Ishikawa (cell line): ENCODE measurements around the gene COG5.

Experiments used
- CEBPB ChIP-seq: IDR thresholded peaks from 2 replicates; pipeline ENCODE4 v1.6.1; 2012
- CREB1 ChIP-seq: IDR thresholded peaks from 2 replicates; pipeline ENCODE4 v1.6.1; 2012; ENCODE audit warnings: low read depth
- EGR1 ChIP-seq: IDR thresholded peaks from 2 replicates; pipeline ENCODE4 v1.6.1; 2012
- EP300 ChIP-seq: IDR thresholded peaks from 2 replicates; pipeline ENCODE4 v1.6.1; 2012; ENCODE audit warnings: borderline replicate concordance
- NFIC ChIP-seq: IDR thresholded peaks from 2 replicates; pipeline ENCODE4 v1.6.1; 2012
- RAD21 ChIP-seq: IDR thresholded peaks from 2 replicates; pipeline ENCODE4 v1.6.1; 2012; ENCODE audit warnings: low read depth
- TAF1 ChIP-seq: IDR thresholded peaks from 2 replicates; pipeline ENCODE4 v1.6.1; 2012; ENCODE audit warnings: low read depth, mild to moderate bottlenecking
- TCF12 ChIP-seq: IDR thresholded peaks from 2 replicates; pipeline ENCODE4 v1.6.1; 2012; ENCODE audit warnings: low read depth
- TEAD4 ChIP-seq: IDR thresholded peaks from 2 replicates; pipeline ENCODE4 v1.6.1; 2012
- YY1 ChIP-seq: IDR thresholded peaks from 2 replicates; pipeline ENCODE4 v1.6.1; 2012; ENCODE audit warnings: low read depth
- ZBTB7A ChIP-seq: IDR thresholded peaks from 2 replicates; pipeline ENCODE4 v1.6.1; 2012; ENCODE audit warnings: low read depth
- TF ChIP-seq, protein P1 (sequence below): IDR thresholded peaks from 2 replicates; pipeline ENCODE4 v1.6.1; 2012
- TF ChIP-seq, protein P2 (sequence below): IDR thresholded peaks from 2 replicates; pipeline ENCODE4 v1.6.1; 2012; ENCODE audit warnings: low read depth, mild to moderate bottlenecking
- TF ChIP-seq, protein P3 (sequence below): IDR thresholded peaks from 2 replicates; pipeline ENCODE4 v1.6.1; 2012

DNA sequence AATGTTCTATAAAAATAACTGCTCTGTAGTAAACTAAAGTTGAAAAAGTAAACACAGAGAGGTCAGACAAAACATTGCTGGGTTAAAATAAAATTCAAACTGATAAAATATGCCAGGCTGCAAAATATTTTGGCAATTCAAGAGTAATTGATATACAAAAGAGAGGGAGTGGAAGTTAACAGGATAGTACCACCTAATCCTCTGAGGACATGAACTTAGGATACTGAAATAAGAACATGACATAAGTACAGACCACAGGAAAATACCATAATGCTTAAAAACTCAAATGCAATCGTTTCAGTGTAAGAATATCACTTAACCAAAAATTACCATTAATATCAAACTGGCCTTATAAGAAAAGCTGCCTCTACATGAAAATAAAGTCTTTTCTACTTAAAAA lies 131.5 kb downstream of the COG5 start:
- TF ChIP-seq, protein P1, sequence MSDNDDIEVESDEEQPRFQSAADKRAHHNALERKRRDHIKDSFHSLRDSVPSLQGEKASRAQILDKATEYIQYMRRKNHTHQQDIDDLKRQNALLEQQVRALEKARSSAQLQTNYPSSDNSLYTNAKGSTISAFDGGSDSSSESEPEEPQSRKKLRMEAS = no peak
- TF ChIP-seq, protein P2, sequence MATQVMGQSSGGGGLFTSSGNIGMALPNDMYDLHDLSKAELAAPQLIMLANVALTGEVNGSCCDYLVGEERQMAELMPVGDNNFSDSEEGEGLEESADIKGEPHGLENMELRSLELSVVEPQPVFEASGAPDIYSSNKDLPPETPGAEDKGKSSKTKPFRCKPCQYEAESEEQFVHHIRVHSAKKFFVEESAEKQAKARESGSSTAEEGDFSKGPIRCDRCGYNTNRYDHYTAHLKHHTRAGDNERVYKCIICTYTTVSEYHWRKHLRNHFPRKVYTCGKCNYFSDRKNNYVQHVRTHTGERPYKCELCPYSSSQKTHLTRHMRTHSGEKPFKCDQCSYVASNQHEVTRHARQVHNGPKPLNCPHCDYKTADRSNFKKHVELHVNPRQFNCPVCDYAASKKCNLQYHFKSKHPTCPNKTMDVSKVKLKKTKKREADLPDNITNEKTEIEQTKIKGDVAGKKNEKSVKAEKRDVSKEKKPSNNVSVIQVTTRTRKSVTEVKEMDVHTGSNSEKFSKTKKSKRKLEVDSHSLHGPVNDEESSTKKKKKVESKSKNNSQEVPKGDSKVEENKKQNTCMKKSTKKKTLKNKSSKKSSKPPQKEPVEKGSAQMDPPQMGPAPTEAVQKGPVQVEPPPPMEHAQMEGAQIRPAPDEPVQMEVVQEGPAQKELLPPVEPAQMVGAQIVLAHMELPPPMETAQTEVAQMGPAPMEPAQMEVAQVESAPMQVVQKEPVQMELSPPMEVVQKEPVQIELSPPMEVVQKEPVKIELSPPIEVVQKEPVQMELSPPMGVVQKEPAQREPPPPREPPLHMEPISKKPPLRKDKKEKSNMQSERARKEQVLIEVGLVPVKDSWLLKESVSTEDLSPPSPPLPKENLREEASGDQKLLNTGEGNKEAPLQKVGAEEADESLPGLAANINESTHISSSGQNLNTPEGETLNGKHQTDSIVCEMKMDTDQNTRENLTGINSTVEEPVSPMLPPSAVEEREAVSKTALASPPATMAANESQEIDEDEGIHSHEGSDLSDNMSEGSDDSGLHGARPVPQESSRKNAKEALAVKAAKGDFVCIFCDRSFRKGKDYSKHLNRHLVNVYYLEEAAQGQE = no peak
- no peak for TF ChIP-seq RAD21
- no peak for TF ChIP-seq CREB1
- no peak for TF ChIP-seq EP300
- no peak for TF ChIP-seq TEAD4
- TF ChIP-seq TAF1 = no peak
- no peak for TF ChIP-seq NFIC
- no peak for TF ChIP-seq YY1
- TF ChIP-seq EGR1 = no peak
- TF ChIP-seq CEBPB = no peak
- no peak for TF ChIP-seq ZBTB7A
- TF ChIP-seq TCF12 = no peak
- TF ChIP-seq, protein P3, sequence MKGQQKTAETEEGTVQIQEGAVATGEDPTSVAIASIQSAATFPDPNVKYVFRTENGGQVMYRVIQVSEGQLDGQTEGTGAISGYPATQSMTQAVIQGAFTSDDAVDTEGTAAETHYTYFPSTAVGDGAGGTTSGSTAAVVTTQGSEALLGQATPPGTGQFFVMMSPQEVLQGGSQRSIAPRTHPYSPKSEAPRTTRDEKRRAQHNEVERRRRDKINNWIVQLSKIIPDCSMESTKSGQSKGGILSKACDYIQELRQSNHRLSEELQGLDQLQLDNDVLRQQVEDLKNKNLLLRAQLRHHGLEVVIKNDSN = no peak
